Osteoblast (primary cell): ENCODE data around the gene KCNQ1. TPM values are rescaled to one million over a fixed set of nuclear protein-coding genes. Genes with fewer than 3 reads are reported as not detected.

Experiments
- DNase-seq: peaks from one replicate; pipeline ENCODE4 v3.0.0; 2011; ENCODE audit warnings: low spot score, mixed read lengths; ENCODE audit not compliant: insufficient read length; ENCODE audit errors: missing footprints
- H2AFZ ChIP-seq: 2 replicates; pipeline ENCODE4 v1.6.0; 2011; ENCODE audit warnings: mild to moderate bottlenecking, low read length
- H3K27ac ChIP-seq: 2 replicates; pipeline ENCODE4 v1.5.1; 2011; ENCODE audit warnings: mild to moderate bottlenecking, low read depth, low read length, moderate library complexity
- H3K27me3 ChIP-seq: 2 replicates; pipeline ENCODE4 v1.6.0; 2012; ENCODE audit warnings: mild to moderate bottlenecking, control low read depth, inconsistent platforms, low read length, moderate library complexity; ENCODE audit not compliant: insufficient read depth
- H3K36me3 ChIP-seq: 2 replicates; pipeline ENCODE4 v1.5.1; 2011; ENCODE audit warnings: mild to moderate bottlenecking, low read length, control low read depth, moderate library complexity; ENCODE audit not compliant: insufficient read depth
- H3K4me1 ChIP-seq: 2 replicates; pipeline ENCODE4 v1.5.1; 2011; ENCODE audit warnings: mild to moderate bottlenecking, low read length, control low read depth, moderate library complexity; ENCODE audit not compliant: insufficient read depth
- H3K4me2 ChIP-seq: 2 replicates; pipeline ENCODE4 v1.6.0; 2011; ENCODE audit warnings: mild to moderate bottlenecking, low read length; ENCODE audit not compliant: insufficient read depth
- H3K4me3 ChIP-seq: fragments of 200-600 bp; sonication (generic); 3 replicates; pipeline ENCODE4 v1.5.1; 2012; ENCODE audit warnings: mild to moderate bottlenecking, low read length, inconsistent platforms; ENCODE audit not compliant: insufficient read depth
- H3K79me2 ChIP-seq: 2 replicates; pipeline ENCODE4 v1.6.0; 2012; ENCODE audit warnings: mild to moderate bottlenecking, low read length, control low read depth, inconsistent platforms; ENCODE audit not compliant: insufficient read depth
- H3K9me3 ChIP-seq: 2 replicates; pipeline ENCODE4 v1.5.1; 2011; ENCODE audit warnings: low read depth, low read length, control low read depth
- H4K20me1 ChIP-seq: 2 replicates; pipeline ENCODE4 v1.6.0; 2012; ENCODE audit warnings: mild to moderate bottlenecking, low read length, control low read depth; ENCODE audit not compliant: insufficient read depth
- CTCF ChIP-seq: IDR thresholded peaks from 2 replicates; pipeline ENCODE4 v1.5.1; 2011; ENCODE audit warnings: mild to moderate bottlenecking, low read depth, low read length, moderate library complexity; ENCODE audit errors: extremely low read depth
- total RNA-seq: library from RNA; depleted of rRNA; stranded (reverse); fragments of >200 nt; gene quantifications from 2 replicates; pipeline ENCODE4 v1.2.3, GENCODE V29; 2012

KCNQ1 gene
- total RNA-seq, 1 donor, result not detected

GRCh38 chr11:2716376-2717095 lies 271.7 kb downstream of the KCNQ1 start:
- no peak overlapping the region for H2AFZ ChIP-seq

GRCh38 chr11:2717561-2718325 lies 272.9 kb downstream of the KCNQ1 start:
- H3K36me3 ChIP-seq, result no peaks in the 10 kb centered on the region
- H3K79me2 ChIP-seq, result no peaks in the 10 kb centered on the region
- no peak for DNase-seq
- no peaks in the 10 kb centered on the region for H3K4me1 ChIP-seq
- no peak overlapping the region for H3K4me2 ChIP-seq
- H3K27me3 ChIP-seq, result peaks cover 26% of the 10 kb centered on the region
- no peak for TF ChIP-seq CTCF
- H3K9me3 ChIP-seq, result no peaks in the 10 kb centered on the region
- H3K27ac ChIP-seq, result no peak overlapping the region
- no peaks in the 10 kb centered on the region for H4K20me1 ChIP-seq
- H2AFZ ChIP-seq, result no peak overlapping the region
- no peak overlapping the region for H3K4me3 ChIP-seq

More at GRCh38 chr11:2716376-2717095, 271.7 kb downstream of the KCNQ1 start:
- Histone ChIP-seq H3K27ac (no peak overlapping the region), H3K4me1 (no peaks in the 10 kb centered on the region), H3K4me3 (no peak overlapping the region), H3K36me3 (no peaks in the 10 kb centered on the region), H3K79me2 (no peaks in the 10 kb centered on the region), H4K20me1 (no peaks in the 10 kb centered on the region), H3K4me2 (no peak overlapping the region), H3K9me3 (no peaks in the 10 kb centered on the region), H3K27me3 (peaks cover 30% of the 10 kb centered on the region)
- no peak for TF ChIP-seq CTCF
- DNase-seq, result no peak

DNA sequence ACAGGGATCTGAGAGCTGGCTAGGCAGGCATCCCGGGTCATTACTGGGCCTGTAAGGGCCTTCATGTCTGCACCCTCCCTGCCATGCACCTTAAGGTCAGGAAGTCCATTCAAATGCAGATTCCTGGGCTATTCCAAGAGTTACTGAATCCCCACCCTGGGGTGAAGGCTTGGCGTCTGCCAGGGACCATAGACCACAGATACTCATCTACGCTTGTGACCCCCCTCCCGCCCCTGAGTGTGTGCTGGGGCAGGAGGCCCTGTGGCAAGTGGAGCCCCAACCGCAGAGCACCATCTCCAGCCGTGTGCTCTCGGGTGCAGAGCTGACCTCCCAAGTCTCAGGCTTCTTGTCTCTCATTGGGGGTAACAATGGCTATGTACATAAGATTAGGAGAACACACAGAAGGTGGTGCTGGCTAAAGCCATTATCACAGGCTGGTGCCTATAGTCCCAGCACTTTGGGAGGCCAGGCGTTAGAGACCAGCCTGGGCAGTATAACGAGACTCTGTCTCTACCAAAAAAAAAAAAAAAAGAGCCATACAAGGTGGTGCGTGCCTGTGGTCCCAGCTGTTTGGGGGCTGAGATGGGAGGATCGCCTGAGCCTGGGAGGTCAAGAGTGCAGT lies 274.1 kb downstream of the KCNQ1 start:
- Histone ChIP-seq H2AFZ (no peak overlapping the region), H3K4me3 (no peak overlapping the region), H4K20me1 (no peaks in the 10 kb centered on the region), H3K36me3 (no peaks in the 10 kb centered on the region), H3K9me3 (no peaks in the 10 kb centered on the region), H3K79me2 (no peaks in the 10 kb centered on the region), H3K27me3 (peaks cover 19% of the 10 kb centered on the region), H3K27ac (no peak overlapping the region), H3K4me1 (no peaks in the 10 kb centered on the region), H3K4me2 (no peak overlapping the region)
- no peak for TF ChIP-seq CTCF
- no peak for DNase-seq
